Naive B cell (primary cell): Measurements from ENCODE around the gene DOK4. TPM values are rescaled to one million over a fixed set of nuclear protein-coding genes. Genes with fewer than 3 reads are reported as not detected.
"Not testable (repeated sequence)": the region's sequence is repeated elsewhere in the genome, so short reads cannot be mapped to it uniquely, and the experiment has no call there.

Experiments
- ATAC-seq, 2 donors: fragments of 150-1000 bp; cut with Tn5 transposase; 2 replicates each; pipeline ENCODE4 v1.10.0; 2021; ENCODE audit warnings: low read depth in 2 of 2, mild to moderate bottlenecking in 2 of 2, moderate library complexity in 2 of 2
- DNase-seq: peaks from one replicate; pipeline ENCODE4 v3.0.0; 2022
- H3K27ac Mint-ChIP-seq, 6 donors: one replicate each; pipeline ENCODE4 v1.8.0; 2020 to 2022; ENCODE audit warnings: mild to moderate bottlenecking in 6 of 6, mixed read lengths in 6 of 6, moderate library complexity in 5 of 6, inconsistent platforms in 2 of 6
- H3K27me3 Mint-ChIP-seq, 3 donors: one replicate each; pipeline ENCODE4 v1.8.0; 2021 to 2022; ENCODE audit warnings: mixed read lengths in 3 of 3, mild to moderate bottlenecking in 1 of 3
- H3K36me3 Mint-ChIP-seq, 2 donors: one replicate each; pipeline ENCODE4 v1.8.0; 2020 to 2022; ENCODE audit warnings: mixed read lengths in 2 of 2, inconsistent platforms in 1 of 2, mild to moderate bottlenecking in 1 of 2
- H3K4me1 Mint-ChIP-seq, 3 donors: one replicate each; pipeline ENCODE4 v1.8.0; 2020 to 2022; ENCODE audit warnings: mixed read lengths in 3 of 3, inconsistent platforms in 1 of 3, mild to moderate bottlenecking in 1 of 3, moderate library complexity in 1 of 3
- H3K4me3 Mint-ChIP-seq, 8 donors: one replicate each; pipeline ENCODE4 v1.8.0; 2020 to 2022; ENCODE audit warnings: mild to moderate bottlenecking in 8 of 8, mixed read lengths in 8 of 8, moderate library complexity in 8 of 8, inconsistent platforms in 2 of 8
- H3K9me3 Mint-ChIP-seq, 7 donors: one replicate each; pipeline ENCODE4 v1.8.0; 2020 to 2022; ENCODE audit warnings: mixed read lengths in 7 of 7, mild to moderate bottlenecking in 5 of 7, inconsistent platforms in 2 of 7, moderate library complexity in 1 of 7
- polyA plus RNA-seq, 6 donors: library from polyadenylated mRNA; unstranded; fragments of 300-500 nt; fragmentation: Illumina TruSeq; gene quantifications; one replicate each; pipeline ENCODE4 v1.2.3, GENCODE V29; 2021; ENCODE audit warnings: low read depth in 6 of 6

Gene DOK4
- polyA plus RNA-seq, 6 donors from 2014 or later: 0.22 to 2.1 (median 1.4) TPM; not detected in 1

DNA sequence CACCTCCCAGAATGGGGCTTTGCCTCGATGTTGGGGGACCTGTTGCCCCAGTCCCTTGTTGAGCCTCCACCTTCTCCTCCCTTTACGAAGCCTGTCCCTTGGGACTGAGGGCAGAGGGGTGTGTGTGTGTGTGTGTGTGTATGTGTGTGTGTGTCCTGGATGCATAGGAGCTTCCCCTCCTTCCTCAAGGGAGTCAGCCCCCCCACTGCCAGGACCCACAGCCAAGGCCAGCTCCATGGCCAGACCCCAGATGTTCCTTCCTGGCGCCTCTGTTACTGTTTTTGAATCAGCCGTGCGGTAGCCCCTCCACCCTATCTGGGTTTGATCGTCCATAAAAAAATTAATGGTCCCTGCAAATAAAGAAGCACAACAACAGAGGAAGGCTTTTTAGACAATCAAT, 17.7 kb upstream of the DOK4 start:
- Mint-ChIP-seq H3K4me3 (no peak overlapping the region), H3K4me1 (peaks cover 0 to 4% (median 3%) of the 10 kb centered on the region in 3 donors), H3K27ac (no peak overlapping the region), H3K27me3 (peaks cover 0 to 14% (median 11%) of the 10 kb centered on the region in 3 donors), H3K36me3 (no peaks in the 10 kb centered on the region), H3K9me3 (no peaks in the 10 kb centered on the region)
- DNase-seq (no peak), ATAC-seq (no peak)

DNA sequence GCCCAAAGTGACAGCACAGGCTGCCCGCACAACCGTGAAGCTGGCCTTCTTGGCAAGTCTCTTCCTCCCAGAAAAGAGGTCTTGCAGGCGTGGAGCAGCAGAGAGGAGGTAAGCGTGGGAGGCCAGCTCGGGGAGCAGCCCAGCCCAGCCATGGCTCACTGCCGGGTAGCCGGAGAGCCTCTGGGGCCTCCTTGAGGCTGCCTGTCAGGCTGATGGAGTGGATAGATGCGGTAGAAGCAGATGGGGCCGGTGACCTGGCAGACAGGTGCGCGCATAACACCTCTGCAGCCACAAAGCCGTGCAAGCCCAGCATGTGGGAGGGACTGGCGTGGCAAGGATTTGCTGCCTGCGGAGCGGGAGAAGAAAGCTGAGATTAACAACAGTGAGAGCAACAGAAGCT, 17.1 kb upstream of the DOK4 start:
- H3K36me3 Mint-ChIP-seq: no peaks in the 10 kb centered on the region
- H3K4me3 Mint-ChIP-seq: no peak overlapping the region
- peaks cover 0 to 8% (median 6%) of the 10 kb centered on the region in 3 donors for H3K27me3 Mint-ChIP-seq
- H3K27ac Mint-ChIP-seq: no peak overlapping the region
- peaks cover 0 to 4% (median 3%) of the 10 kb centered on the region in 3 donors for H3K4me1 Mint-ChIP-seq
- ATAC-seq (no peak), DNase-seq (no peak)
- no peaks in the 10 kb centered on the region for H3K9me3 Mint-ChIP-seq

DNA sequence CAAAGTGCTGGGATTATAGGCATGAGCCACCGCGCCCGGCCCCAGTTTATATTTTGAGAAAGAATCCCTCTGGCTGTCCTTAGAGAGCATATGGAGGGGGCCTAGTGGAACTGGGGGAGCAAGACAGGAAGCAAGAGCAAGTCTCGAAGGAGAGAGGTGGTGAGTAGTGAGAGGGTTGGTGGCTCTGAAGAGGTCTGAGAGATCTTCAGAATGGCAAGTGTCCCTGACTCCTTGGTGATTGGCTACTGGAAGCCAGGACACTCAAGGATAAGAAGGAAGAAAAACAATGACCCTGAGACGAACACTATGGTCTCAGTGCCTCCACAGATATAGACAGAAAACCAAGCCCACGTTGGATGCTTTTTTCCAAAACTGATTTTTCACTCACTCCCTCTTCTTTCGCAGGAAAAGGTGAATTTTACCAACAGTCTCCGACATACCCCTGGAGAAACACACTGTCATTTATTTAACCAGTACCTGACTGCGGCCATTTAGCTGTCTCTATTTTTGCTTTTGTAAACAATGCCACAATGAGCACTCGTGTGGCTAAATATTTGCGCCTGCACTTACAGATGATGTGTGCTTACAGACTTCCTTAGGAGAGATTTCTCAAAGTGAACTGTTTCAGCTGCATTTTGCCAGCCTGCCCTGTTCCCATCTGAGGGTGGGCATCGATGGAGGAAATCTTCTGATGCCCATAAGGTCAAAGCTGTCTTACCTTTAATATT, 15.9 kb upstream of the DOK4 start:
- Mint-ChIP-seq H3K27ac (peak overlapping the region in 1 of 6 donors; percentile 23), H3K4me1 (peaks cover 0 to 4% (median 3%) of the 10 kb centered on the region in 3 donors), H3K9me3 (no peaks in the 10 kb centered on the region), H3K36me3 (no peaks in the 10 kb centered on the region), H3K4me3 (no peak overlapping the region), H3K27me3 (peaks cover 0 to 8% (median 5%) of the 10 kb centered on the region in 3 donors)
- ATAC-seq (no peak), DNase-seq (no peak)

- Mint-ChIP-seq H3K36me3 (no peaks in the 10 kb centered on the region), H3K27me3 (peaks cover 0 to 8% (median 5%) of the 10 kb centered on the region in 3 donors), H3K9me3 (no peaks in the 10 kb centered on the region), H3K27ac (peak overlapping the region in 3 of 6 donors; percentile 3 to 80 (median 22)), H3K4me3 (no peak overlapping the region), H3K4me1 (peaks cover 0 to 4% (median 3%) of the 10 kb centered on the region in 3 donors)
- no peak for ATAC-seq
- no peak for DNase-seq
Measured at GRCh38 chr16:57501492-57501891, 15.2 kb upstream of the DOK4 start.

DNA sequence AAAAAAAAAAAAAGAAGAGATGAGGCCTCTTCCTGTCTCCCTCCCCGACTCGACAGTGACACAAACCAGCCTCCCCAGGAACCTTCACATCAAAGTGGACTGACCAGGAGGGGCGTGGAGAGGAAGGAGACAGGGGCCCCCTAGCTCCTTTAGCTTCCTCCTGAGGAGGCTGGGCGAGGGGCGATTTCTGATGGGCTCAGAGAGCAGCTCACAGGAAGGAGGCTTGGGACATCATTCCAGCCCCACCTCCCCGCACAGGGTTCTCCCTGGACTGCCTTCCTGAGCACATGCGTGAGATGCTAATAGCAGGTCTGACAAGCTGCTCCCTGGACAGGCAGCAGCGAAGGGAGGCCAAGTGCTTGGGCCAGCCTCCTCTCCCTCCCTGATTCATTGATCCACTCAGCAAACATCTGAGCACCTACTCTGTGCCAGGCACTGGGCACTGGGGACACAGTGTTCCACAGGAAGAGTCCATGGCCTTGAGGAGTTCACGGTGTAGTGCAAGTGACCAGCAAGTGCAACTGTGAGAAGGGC, 14.4 kb upstream of the DOK4 start:
- no peak for DNase-seq
- Mint-ChIP-seq H3K27ac (no peak overlapping the region), H3K9me3 (no peaks in the 10 kb centered on the region), H3K27me3 (peaks cover 0 to 8% (median 5%) of the 10 kb centered on the region in 3 donors), H3K36me3 (no peaks in the 10 kb centered on the region), H3K4me3 (no peak overlapping the region), H3K4me1 (peaks cover 0 to 4% (median 3%) of the 10 kb centered on the region in 3 donors)
- ATAC-seq: no peak

DNA sequence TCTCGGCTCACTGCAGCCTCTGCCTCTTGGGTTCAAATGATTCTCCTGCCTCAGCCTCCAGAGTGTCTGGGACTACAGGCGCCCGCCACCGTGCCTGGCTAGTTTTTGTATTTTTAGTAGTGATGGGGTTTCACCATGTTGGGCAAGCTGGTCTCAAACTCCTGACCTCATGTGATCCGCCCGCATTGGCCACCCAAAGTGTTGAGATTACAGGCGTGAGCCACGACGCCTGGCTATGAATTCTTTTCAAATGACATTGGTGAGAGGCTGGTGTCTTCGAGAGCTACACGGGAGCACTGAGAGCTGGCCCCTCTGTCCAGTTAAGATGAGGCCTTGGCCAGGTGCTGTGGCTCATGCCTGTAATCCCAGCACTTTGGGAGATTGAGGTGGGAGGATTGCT, 13.6 kb upstream of the DOK4 start:
- not testable (repeated sequence) for ATAC-seq, H3K9me3 Mint-ChIP-seq, H3K4me1 Mint-ChIP-seq, DNase-seq, H3K36me3 Mint-ChIP-seq, H3K27me3 Mint-ChIP-seq, H3K4me3 Mint-ChIP-seq, H3K27ac Mint-ChIP-seq

DNA sequence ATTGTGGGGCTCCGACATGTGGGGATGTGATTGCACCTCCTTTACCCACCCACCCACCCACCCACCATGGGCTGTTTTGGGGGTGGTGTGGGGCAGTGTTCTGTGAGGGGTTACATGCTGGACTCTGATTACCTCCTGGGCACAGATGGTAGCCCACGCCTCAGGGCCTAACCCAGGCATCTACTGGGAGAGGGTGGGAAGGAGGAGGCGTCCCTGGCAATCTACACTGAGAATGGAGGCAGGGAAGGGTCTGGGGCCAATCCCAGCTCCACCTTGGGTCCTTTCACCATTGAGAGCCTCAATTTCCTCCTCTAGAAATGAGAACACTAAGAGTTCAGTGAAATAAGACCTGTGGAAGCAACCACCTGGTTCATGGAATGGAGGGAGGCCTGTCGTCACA, 11.7 kb upstream of the DOK4 start:
- Mint-ChIP-seq H3K9me3 (no peaks in the 10 kb centered on the region), H3K27me3 (no peaks in the 10 kb centered on the region), H3K27ac (no peak overlapping the region), H3K4me3 (no peak overlapping the region), H3K4me1 (peaks cover 10 to 17% (median 13%) of the 10 kb centered on the region in 3 donors), H3K36me3 (no peaks in the 10 kb centered on the region)
- ATAC-seq: no peak
- no peak for DNase-seq

DNA sequence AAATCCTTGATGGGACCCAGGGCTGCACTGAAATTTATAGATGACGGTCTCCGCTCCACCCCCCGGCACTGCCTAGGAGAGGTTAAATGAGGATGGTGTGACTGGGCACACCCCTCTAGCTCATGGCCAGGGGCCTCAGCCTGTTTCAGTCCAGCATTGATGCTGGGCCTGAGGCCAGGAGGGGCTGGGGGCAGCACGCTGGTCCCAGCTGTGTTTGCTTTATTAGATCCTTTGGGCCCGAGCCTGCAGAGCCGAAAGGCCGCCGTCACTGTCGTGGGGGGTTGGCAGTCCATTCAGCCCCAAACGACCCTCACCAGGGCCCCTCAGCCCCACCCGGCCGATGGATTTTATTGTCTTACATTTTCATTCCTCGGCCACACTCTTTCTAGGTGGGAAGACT, 10.8 kb upstream of the DOK4 start:
- H3K27me3 Mint-ChIP-seq: no peaks in the 10 kb centered on the region
- H3K9me3 Mint-ChIP-seq: no peaks in the 10 kb centered on the region
- no peak overlapping the region for H3K4me3 Mint-ChIP-seq
- ATAC-seq (no peak), DNase-seq (no peak)
- no peak overlapping the region for H3K27ac Mint-ChIP-seq
- H3K4me1 Mint-ChIP-seq: peaks cover 10 to 23% (median 16%) of the 10 kb centered on the region in 3 donors
- H3K36me3 Mint-ChIP-seq: no peaks in the 10 kb centered on the region

DNA sequence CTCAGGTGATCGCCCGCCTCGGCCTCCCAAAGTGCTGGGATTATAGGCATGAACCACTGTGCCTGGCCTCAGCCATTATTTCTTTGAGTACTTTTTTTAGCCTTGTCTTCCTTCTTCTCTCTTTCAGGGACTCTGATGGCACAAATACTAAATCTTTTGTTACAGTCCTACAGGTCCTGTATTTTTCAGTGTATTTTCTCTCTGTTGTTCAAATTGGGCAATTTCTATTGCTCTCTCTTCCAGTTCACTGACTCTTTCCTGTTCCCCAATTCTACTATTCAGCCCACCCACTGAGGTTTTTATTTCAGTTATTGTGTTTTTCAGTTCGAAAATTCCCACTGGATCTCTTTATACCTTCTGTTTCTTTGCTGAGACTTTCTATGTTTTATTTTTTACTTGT, 7.5 kb upstream of the DOK4 start:
- H3K4me3 Mint-ChIP-seq: peak overlapping the region in 6 of 8 donors; percentile 5 to 81 (median 50)
- DNase-seq: no peak
- H3K36me3 Mint-ChIP-seq: no peaks in the 10 kb centered on the region
- peak overlapping the region in 1 of 6 donors; percentile 9 for H3K27ac Mint-ChIP-seq
- no peak for ATAC-seq
- no peaks in the 10 kb centered on the region for H3K9me3 Mint-ChIP-seq
- peaks cover 10 to 21% (median 13%) of the 10 kb centered on the region in 3 donors for H3K4me1 Mint-ChIP-seq
- H3K27me3 Mint-ChIP-seq: no peaks in the 10 kb centered on the region

- H3K27ac Mint-ChIP-seq: no peak overlapping the region
- peaks cover 4 to 17% (median 15%) of the 10 kb centered on the region in 3 donors for H3K27me3 Mint-ChIP-seq
- ATAC-seq: no peak
- H3K36me3 Mint-ChIP-seq: no peaks in the 10 kb centered on the region
- no peak overlapping the region for H3K4me3 Mint-ChIP-seq
- H3K4me1 Mint-ChIP-seq: peaks cover 23 to 31% (median 30%) of the 10 kb centered on the region in 3 donors
- H3K9me3 Mint-ChIP-seq: no peaks in the 10 kb centered on the region
- no peak for DNase-seq
Measured at GRCh38 chr16:57489229-57489628, 2.9 kb upstream of the DOK4 start.

DNA sequence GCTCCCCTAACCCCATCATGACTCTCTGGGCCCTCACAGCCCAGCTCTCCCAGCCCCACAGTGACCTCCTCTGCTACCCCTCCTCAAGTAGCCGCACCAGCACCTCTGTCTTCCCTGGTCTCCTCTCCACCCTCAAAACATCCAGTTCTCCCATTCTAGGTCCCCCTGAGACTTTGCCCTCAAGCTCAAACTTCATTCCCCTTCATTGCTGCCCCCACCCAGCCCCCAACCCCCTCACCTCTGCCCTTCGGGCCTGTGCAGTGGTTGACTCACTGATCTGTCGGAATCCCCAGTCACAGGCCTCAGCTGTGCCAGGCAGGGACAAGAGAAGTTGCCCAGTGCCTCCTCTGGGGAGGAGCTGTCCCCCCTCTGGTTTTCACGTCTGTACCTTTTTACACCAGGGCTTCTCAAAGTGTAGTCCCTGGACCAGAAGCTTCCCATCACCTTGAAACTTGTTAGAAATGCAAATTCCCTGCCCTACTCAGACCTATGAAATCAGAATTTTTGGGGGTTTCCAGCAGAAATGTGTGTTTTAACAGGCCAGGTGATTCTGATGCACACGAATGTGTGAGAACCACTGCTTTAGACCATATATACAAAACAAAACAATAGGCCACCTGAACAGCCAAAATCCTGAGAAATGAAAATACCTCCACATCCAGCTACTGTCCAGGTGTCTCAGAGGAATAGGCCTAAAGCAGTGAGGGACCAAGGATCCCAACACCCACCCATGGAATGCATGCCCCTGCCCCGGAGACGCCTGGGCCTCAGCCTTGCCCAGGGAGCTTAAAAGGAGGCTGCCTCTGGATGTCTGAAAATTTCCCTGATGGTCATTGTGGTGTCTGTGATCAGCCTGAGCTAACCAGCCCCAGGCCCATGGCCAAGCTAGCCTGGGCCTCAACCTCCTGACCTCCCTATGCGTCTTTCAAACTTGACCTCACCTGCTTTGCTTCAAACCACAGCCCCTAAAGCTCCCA, 853 bp upstream of the DOK4 start:
- DNase-seq: no peak
- no peak for ATAC-seq
- Mint-ChIP-seq H3K36me3 (no peaks in the 10 kb centered on the region), H3K27ac (peak overlapping the region in 2 of 6 donors; percentile 70 to 73), H3K27me3 (peaks cover 4 to 21% (median 16%) of the 10 kb centered on the region in 3 donors), H3K4me3 (peak overlapping the region; percentile 62 to 94 (median 83)), H3K4me1 (peaks cover 14 to 22% (median 18%) of the 10 kb centered on the region in 3 donors), H3K9me3 (no peaks in the 10 kb centered on the region)

- H3K27ac Mint-ChIP-seq: peak overlapping the region in 3 of 6 donors; percentile 56 to 81 (median 79)
- peak overlapping the region; percentile 80 to 94 (median 89) for H3K4me3 Mint-ChIP-seq
- peaks cover 14 to 33% (median 24%) of the 10 kb centered on the region in 3 donors for H3K4me1 Mint-ChIP-seq
- ATAC-seq (no peak), DNase-seq (no peak)
- H3K36me3 Mint-ChIP-seq: no peaks in the 10 kb centered on the region
- H3K27me3 Mint-ChIP-seq: peaks cover 11 to 34% (median 31%) of the 10 kb centered on the region in 3 donors
- no peaks in the 10 kb centered on the region for H3K9me3 Mint-ChIP-seq
Measured at GRCh38 chr16:57485091-57485915, 990 bp downstream of the DOK4 start.
